ENCODE data around the gene FOXE3. TPM values are rescaled to one million over a fixed set of nuclear protein-coding genes. Genes with fewer than 3 reads are reported as not detected.
A peak's percentile ranks its signal among the peaks of the same experiment; 100 is the strongest.

The FOXE3 gene
- total RNA-seq, 1 donor from 2014 or later = not detected

GRCh38 chr1:47405697-47406096 lies 10.4 kb upstream of the FOXE3 start:
- no peak for DNase-seq (ENCODE audit: low read depth)

- DNase-seq (ENCODE audit: low read depth) = no peak
These were observed 9.1 kb upstream of the FOXE3 start for GRCh38 chr1:47406966-47407365.

- no peak for DNase-seq (ENCODE audit: low read depth)
These were observed 8.6 kb upstream of the FOXE3 start for GRCh38 chr1:47407481-47407880.

DNA sequence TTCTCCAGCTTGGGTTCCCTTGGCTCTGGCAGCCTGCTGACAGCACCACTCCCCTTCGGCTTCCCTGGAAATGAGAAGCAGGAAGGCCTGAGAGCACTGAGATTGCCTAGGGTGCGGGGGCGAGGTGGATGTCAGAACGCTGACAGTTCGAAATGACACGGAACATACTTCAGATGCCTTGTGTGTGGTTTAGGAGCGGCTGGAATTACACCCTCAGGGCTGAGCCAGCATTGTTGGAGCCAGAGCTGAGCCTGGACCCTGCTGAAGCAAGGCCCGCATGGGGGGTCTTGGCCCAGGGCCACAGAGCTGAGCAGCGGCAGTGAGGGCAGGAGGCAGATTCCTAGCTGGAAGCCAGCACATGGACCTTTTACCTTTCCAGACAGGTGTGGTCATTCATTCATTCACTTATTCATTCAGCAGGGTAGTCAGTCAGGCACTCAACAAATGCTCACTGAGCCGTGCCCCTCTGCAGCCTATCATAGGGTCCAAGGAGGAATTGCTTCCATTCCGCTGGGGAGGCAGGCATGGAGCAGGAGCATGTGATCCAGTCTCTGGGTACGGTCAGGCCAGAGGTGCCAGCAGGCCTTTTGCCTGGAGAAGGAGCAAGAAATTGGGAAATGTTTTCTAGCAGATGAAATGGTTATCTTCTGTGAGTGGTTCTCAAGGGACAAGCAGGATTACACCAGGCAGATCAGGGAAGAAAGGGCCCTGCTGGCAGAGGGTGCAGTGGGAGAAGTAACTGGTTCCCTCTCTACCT lies 6.6 kb upstream of the FOXE3 start:
- DNase-seq (ENCODE audit: low read depth) = peak; percentile 86

DNA sequence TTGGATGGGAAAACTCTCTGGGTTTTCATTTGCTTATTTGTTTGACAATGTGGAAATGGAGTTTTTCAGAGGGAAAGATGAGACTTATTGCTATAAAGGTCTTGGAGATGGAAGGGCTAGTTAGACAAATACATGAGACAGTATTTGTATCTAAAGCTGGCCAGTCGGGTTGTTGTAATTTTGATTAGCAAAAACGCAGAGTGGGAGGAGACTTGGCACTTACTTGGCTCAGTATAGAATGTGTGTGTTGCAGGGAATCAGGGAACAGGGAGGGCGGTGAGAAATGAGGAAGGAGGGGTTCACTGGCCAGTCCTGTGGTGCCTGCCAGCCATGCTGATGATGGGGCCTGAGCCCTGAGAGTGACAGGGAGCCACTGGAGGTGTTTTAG lies 6.0 kb upstream of the FOXE3 start:
- no peak for DNase-seq (ENCODE audit: low read depth)

DNA sequence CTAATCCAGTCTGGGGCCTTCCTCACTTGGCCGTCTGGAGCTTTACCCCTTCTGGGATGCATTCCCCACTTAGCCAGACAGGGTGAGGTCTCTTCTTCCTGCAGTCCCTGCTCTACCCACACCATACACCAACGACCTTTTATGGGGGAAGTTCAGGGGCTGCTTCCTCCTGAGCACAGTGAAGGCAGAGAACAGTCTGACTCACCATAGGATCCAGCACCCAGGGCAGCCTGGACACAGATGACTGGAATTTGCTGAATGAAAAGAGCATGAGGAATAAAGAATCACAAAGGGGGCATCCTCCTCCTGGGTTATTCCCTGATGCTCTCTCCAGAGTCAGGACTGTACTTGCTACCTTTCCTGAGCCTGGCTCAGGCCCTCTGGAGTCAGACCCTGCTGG lies 4.6 kb upstream of the FOXE3 start:
- peak; percentile 51 for DNase-seq (ENCODE audit: low read depth)

DNA sequence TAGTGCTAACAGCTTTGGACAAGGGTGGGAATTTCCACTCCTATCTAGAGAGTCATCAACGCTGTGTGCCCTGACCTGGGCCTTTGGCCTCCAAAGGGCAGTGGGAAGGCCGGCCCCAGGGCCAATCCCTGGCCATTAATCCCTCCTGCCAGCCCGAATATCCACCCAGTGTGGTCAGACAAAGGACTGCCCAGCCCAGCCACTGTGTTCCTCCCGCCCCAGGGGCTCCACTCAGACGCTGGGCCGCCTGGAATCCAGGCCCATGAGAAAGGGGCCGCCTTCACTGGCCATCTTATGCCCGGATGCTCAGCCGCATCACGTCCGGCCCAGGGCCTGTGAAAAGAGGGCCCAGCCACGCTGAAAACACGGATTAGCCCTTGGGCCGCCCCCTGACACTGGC lies 3.6 kb upstream of the FOXE3 start:
- DNase-seq (ENCODE audit: low read depth) = no peak

GRCh38 chr1:47416319-47417169 lies 459 bp downstream of the FOXE3 start:
- no peak for DNase-seq (ENCODE audit: low read depth)

- DNase-seq (ENCODE audit: low read depth) = no peak
These were observed 1.3 kb downstream of the FOXE3 start for GRCh38 chr1:47417170-47418044.

- no peak for DNase-seq (ENCODE audit: low read depth)
These were observed 2.0 kb downstream of the FOXE3 start for GRCh38 chr1:47418122-47418521.

DNA sequence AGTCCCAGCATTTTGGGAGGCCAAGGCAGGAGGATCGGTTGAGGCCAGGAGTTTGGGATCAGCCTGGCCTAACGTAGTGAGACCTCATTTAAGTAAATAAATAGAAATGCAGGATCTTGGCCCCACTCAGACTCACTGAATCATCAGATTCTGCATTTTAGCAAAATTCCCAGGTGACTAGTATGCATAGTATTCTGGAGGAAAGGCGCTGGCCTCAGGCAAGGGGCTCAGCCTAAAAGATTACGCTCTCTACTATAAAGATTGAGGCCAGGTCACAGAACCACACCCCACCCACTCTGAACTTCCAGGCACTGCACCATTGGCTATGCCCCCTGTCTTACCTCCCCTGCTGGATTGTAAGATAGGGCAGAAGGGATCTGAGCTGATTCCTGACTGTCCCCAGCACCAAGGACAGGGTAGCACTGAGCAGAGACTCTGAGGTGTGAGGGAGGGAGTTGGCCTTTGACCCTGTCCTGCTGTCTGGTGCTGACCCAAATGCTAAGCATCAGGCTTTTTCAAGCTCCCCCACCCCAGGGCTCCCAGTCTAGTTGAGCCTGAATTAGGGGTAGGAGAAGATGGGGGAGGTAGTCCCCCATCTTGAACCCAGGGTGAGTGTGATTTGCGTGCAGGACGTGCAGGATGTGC lies 2.7 kb downstream of the FOXE3 start:
- no peak for DNase-seq (ENCODE audit: low read depth)

- no peak for DNase-seq (ENCODE audit: low read depth)
These were observed 4.5 kb downstream of the FOXE3 start for GRCh38 chr1:47420547-47420946.

- DNase-seq (ENCODE audit: low read depth) = no peak
These were observed 7.8 kb downstream of the FOXE3 start for GRCh38 chr1:47423872-47424271.

DNA sequence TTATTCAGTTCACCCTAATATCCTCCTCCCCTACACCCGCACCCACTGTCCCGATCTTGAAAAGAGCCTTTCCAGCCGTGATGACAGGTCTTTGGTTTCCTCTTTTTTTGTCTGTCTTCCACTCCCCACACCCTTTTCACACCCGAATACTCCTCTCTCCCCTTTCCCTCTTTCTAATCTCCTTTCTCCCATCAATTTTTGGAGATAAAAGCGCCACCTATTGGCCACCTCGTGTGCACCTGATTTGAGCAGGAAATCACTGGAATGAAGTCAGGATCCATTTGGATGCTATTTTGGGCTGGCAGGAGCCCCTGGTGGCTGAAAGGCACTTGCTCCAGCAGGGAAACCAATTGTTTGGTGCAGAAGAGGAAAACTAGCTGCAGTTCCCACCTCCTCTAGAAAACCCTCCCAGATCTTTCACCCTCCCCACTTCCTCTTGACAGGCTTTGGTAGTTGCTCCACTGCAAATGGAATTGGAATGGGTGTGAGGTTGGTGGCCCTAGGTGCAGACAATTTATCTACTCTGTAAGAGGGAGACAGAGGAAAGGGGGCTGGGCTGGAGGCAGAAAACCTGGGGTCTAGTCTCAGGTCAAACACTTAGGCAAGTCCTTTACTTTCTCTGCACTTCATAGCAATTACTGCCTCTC lies 8.4 kb downstream of the FOXE3 start:
- peak; percentile 40 for DNase-seq (ENCODE audit: low read depth)

GRCh38 chr1:47431534-47431933 lies 15.4 kb downstream of the FOXE3 start:
- peak; percentile 66 for DNase-seq (ENCODE audit: low read depth)

DNA sequence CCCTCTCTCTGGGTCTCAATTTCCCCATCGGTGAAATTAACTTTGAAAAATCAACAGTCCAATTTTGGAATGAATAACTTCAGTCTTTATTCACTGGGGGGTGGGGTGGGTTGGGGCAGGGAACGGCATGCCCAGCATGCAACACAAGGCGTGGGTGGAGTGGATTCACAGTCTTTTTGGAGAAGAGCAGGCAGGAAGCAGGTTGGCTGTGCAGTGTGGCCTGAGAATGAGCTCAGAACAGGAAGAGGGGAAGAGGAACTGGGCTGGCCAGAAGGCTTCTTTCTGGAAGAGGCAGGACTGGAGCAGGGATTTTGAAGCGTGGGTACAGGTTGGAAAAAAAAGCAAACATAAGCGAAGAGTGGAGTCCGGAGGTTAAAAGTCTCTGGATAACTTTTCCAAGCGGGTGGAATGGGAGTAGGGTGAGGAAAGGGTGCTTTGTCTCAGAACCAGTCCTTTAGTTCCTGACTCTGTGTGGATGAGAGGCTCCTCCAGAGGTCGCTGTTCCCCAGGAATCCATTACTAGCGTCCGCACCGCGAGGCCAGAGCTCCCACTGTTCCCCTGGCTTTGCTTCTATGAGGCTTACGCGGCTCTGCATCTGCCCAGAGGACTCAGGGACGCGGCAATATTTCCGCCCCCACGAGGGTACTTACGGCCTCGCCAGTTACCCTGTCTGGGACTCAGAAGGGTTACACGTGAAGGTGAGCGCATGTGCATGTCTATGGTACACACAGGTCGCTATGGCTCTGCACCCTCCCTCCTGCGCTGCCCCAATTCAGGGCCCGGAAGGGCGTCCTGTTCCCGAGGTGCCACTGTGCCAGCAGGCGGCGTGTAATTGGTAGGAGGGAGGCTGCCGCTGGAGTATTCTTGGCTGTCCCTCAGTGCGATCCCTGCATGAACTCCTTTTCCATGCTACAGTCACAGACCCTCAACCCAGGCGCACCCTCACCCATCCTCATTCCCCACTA lies 16.3 kb downstream of the FOXE3 start:
- DNase-seq (ENCODE audit: low read depth) = peak; percentile 60

- DNase-seq (ENCODE audit: low read depth) = no peak
These were observed 16.9 kb downstream of the FOXE3 start for GRCh38 chr1:47433037-47433421.

GRCh38 chr1:47433477-47434050 lies 17.5 kb downstream of the FOXE3 start:
- no peak for DNase-seq (ENCODE audit: low read depth)

DNA sequence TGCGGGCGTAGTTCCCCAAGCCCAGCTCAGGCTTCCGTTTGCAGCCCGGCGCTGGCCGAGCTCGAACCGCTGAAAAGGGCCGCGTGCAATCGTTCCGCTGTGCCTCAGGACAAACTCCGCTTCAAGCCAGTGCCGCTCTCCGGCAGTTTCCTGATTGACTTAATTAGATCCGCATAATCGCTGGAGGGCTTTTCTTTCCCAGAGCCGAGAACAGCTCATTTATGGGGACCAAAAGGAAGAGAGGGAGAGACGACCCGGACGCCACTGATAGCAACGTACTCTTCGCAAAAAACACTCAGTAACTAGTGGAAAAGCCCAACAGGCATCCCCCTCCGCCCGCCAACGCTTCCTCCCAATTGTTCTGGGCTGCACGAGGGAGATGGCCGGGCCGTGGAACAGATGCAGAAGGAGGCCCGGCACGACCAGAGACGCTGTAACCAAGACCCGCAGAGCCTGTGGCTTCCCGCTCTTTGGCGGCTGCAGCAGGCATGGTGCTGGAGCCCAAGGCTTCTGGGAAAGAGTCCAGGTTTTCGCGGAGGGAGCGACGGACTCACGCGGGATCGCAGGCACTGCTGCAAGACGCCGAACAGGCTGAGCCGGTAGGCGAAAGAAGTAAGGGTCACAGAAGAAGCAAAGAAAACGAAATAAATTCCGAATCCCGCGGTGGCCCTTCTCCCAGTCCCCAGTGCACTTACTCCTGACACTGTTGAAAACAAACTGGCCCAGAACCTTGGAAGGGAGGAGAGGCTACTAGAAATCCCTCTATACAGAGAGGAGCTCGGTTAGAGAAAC lies 18.2 kb downstream of the FOXE3 start:
- peak; percentile 28 for DNase-seq (ENCODE audit: low read depth)
